Stimulated activated CD8-positive, alpha-beta memory T cell treated with anti-CD3 and anti-CD28 coated beads, Interleukin-15, amount 100 ng/mL, for 1 hour (primary cell): ENCODE results near the gene NKAPD1.
"Not testable (repeated sequence)": the region's sequence is repeated elsewhere in the genome, so short reads cannot be mapped to it uniquely, and the experiment has no call there.

Experiments used
- DNase-seq: peaks from one replicate; pipeline ENCODE4 v3.0.0-alpha.2; 2020; ENCODE audit warnings: low read depth

Gene NKAPD1

GRCh38 chr11:112073941-112074811, at the start of gene NKAPD1, which contains the start of gene PIH1D2:
TSS of gene NKAPD1 (plus strand) at chr11:112074299. CDS start at chr11:112075575, 1,276 bp downstream.
TSS of gene PIH1D2 (minus strand) at chr11:112074017. CDS start at chr11:112073174, 843 bp downstream.
- DNase-seq, result peak; percentile 70

GRCh38 chr11:112024773-112025678, 49.1 kb upstream of the NKAPD1 start, which contains the start of gene DLAT:
TSS of gene DLAT (plus strand) at chr11:112025408. CDS start at chr11:112025473, 65 bp downstream.
- peak; percentile 57 for DNase-seq

GRCh38 chr11:112025707-112026106, 48.4 kb upstream of the NKAPD1 start:
- no peak for DNase-seq

GRCh38 chr11:112026784-112027410, 47.2 kb upstream of the NKAPD1 start:
- not testable (repeated sequence) for DNase-seq

GRCh38 chr11:112029460-112029859, 44.6 kb upstream of the NKAPD1 start:
- no peak for DNase-seq

GRCh38 chr11:112033902-112034301, 40.2 kb upstream of the NKAPD1 start:
- no peak for DNase-seq

GRCh38 chr11:112037527-112037926, 36.6 kb upstream of the NKAPD1 start:
- no peak for DNase-seq

GRCh38 chr11:112042161-112042960, 31.7 kb upstream of the NKAPD1 start:
- no peak for DNase-seq

GRCh38 chr11:112042961-112043304, 31.2 kb upstream of the NKAPD1 start:
- no peak for DNase-seq

- DNase-seq, result no peak
Measured at GRCh38 chr11:112044961-112045360, 29.1 kb upstream of the NKAPD1 start.

- DNase-seq, result not testable (repeated sequence)
Measured at GRCh38 chr11:112046647-112047046, 27.5 kb upstream of the NKAPD1 start.

- DNase-seq, result not testable (repeated sequence)
Measured at GRCh38 chr11:112048256-112048655, 25.8 kb upstream of the NKAPD1 start.

GRCh38 chr11:112049777-112050176, 24.3 kb upstream of the NKAPD1 start:
- DNase-seq, result no peak

- DNase-seq, result no peak
Measured at GRCh38 chr11:112050721-112051120, 23.4 kb upstream of the NKAPD1 start.

- no peak for DNase-seq
Measured at GRCh38 chr11:112051768-112052167, 22.3 kb upstream of the NKAPD1 start.

- DNase-seq, result no peak
Measured at GRCh38 chr11:112057170-112057569, 16.9 kb upstream of the NKAPD1 start.

- DNase-seq, result no peak
Measured at GRCh38 chr11:112058103-112058502, 16.0 kb upstream of the NKAPD1 start.

GRCh38 chr11:112062923-112063322, 11.2 kb upstream of the NKAPD1 start:
- DNase-seq, result no peak

GRCh38 chr11:112082729-112083128, 8.6 kb downstream of the NKAPD1 start:
- DNase-seq, result no peak

- no peak for DNase-seq
Measured at GRCh38 chr11:112085822-112086421, 11.8 kb downstream of the NKAPD1 start.
